ENCODE measurements around the gene PLAU. TPM values are rescaled to one million over a fixed set of nuclear protein-coding genes. Genes with fewer than 3 reads are reported as not detected.

The PLAU gene
- polyA plus RNA-seq, 2 of the 4 experiments (the other 2 are of a cell fraction) = 75.8 to 82.6 TPM

GRCh38 chr10:73866621-73867020, 44.3 kb upstream of the PLAU start:
- whole genome bisulfite sequencing (ENCODE audit: missing lambda C conversion rate) = 94% methylated on average over 7 of the region's 7 CpGs
- CTCF ChIA-PET = interaction anchor here (0.8 to 32.3 kb wide), 4 partner anchors 15 to 169 kb away, joined by 3 to 565 read pairs (median 112); partner anchors contain the start of gene CAMK2G
- no peak overlapping the region for H3K27ac ChIP-seq
- no peaks in the 10 kb centered on the region for H3K9me3 ChIP-seq
- no peaks in the 10 kb centered on the region for H3K4me1 ChIP-seq
- FAIRE-seq (no peak), ATAC-seq (no peak), DNase-seq (ENCODE audit: low read depth in 1 of 2, low spot score in 1 of 2) (no peak)
- no peak overlapping the region for H3K4me3 ChIP-seq
- TF ChIP-seq ZC3H11A (IDR thresholded peaks at IDR 0.05) (no peak), MYC (IDR thresholded peaks at IDR 0.05; ENCODE audit: borderline replicate concordance, low read length) (no peak), EP300 (IDR thresholded peaks at IDR 0.05) (no peak), ZFP36 (IDR thresholded peaks at IDR 0.05; ENCODE audit: borderline replicate concordance, partially characterized antibody) (no peak), BHLHE40 (IDR thresholded peaks at IDR 0.05; ENCODE audit: low read depth, low read length) (no peak), HDAC2 (IDR thresholded peaks at IDR 0.05) (no peak), HOXB13 (CRISPR knock-in tag; IDR thresholded peaks at IDR 0.05; ENCODE audit: low read depth) (no peak), NR3C1 (IDR thresholded peaks at IDR 0.05) (no peak), MAZ (IDR thresholded peaks at IDR 0.05; ENCODE audit: borderline replicate concordance, low read depth, low read length) (no peak), ELK1 (IDR thresholded peaks at IDR 0.05; ENCODE audit: low read depth, low read length) (no peak), POLR2A (IDR thresholded peaks at IDR 0.05; ENCODE audit: low read length) (no peak), RARB (CRISPR knock-in tag; IDR thresholded peaks at IDR 0.05) (no peak), HOXA7 (CRISPR knock-in tag; IDR thresholded peaks at IDR 0.05) (no peak), CHD2 (IDR thresholded peaks at IDR 0.05; ENCODE audit: low read length, partially characterized antibody) (no peak), EHF (CRISPR knock-in tag; IDR thresholded peaks at IDR 0.05) (no peak)
- H3K4me2 ChIP-seq = no peak overlapping the region
- POLR2A ChIA-PET = no interaction called here

GRCh38 chr10:73867126-73867807, 43.7 kb upstream of the PLAU start:
- Histone ChIP-seq H3K4me1 (peaks cover 6% of the 10 kb centered on the region; the same call in 2 of the 3 replicates), H3K4me2 (no peak overlapping the region), H3K27ac (no peak overlapping the region), H3K4me3 (no peak overlapping the region), H3K9me3 (no peaks in the 10 kb centered on the region)
- 84% methylated on average over 10 of the region's 10 CpGs for WGBS (ENCODE audit: missing lambda C conversion rate)
- POLR2A ChIA-PET = no interaction called here
- CTCF ChIA-PET = interaction anchor here (0.7 to 32.3 kb wide), 5 partner anchors 9 to 195 kb away, joined by 3 to 565 read pairs (median 6); partner anchors contain the start of gene CAMK2G
- FAIRE-seq (no peak), ATAC-seq (no peak), DNase-seq (ENCODE audit: low read depth in 1 of 2, low spot score in 1 of 2) (no peak)
- TF ChIP-seq RCOR1 (IDR thresholded peaks at IDR 0.05; ENCODE audit: low read depth, low read length) (no peak), ZFP36 (IDR thresholded peaks at IDR 0.05; ENCODE audit: borderline replicate concordance, partially characterized antibody) (no peak), MYC (IDR thresholded peaks at IDR 0.05; ENCODE audit: borderline replicate concordance, low read length) (no peak), CBX2 (IDR thresholded peaks at IDR 0.05; ENCODE audit: borderline replicate concordance, low read depth) (no peak), HEYL (CRISPR knock-in tag; IDR thresholded peaks at IDR 0.05) (no peak), HOXA7 (CRISPR knock-in tag; IDR thresholded peaks at IDR 0.05) (no peak), KDM5A (IDR thresholded peaks at IDR 0.05) (no peak), E2F6 (IDR thresholded peaks at IDR 0.05; ENCODE audit: borderline replicate concordance, low read depth) (no peak)

- TF ChIP-seq SREBF2 (IDR thresholded peaks at IDR 0.05) (no peak), MYC (IDR thresholded peaks at IDR 0.05; ENCODE audit: borderline replicate concordance, low read length) (no peak), FOSL2 (IDR thresholded peaks at IDR 0.05) (no peak), FOSL2 (CRISPR knock-in tag; IDR thresholded peaks at IDR 0.05) (no peak), NPAS2 (CRISPR knock-in tag; IDR thresholded peaks at IDR 0.05; ENCODE audit: borderline replicate concordance) (no peak), POLR2AphosphoS2 (conservative IDR thresholded peaks at IDR 0.05; ENCODE audit: low read length) (no peak), NFE2L2 (conservative IDR thresholded peaks at IDR 0.05; ENCODE audit: low read length) (no peak)
- 93% methylated on average over 11 of the region's 11 CpGs for WGBS (ENCODE audit: missing lambda C conversion rate)
- FAIRE-seq (no peak), ATAC-seq (no peak), DNase-seq (ENCODE audit: low read depth in 1 of 2, low spot score in 1 of 2) (no peak)
- Histone ChIP-seq H3K4me1 (peaks cover 14% of the 10 kb centered on the region; the same call in 2 of the 3 replicates), H3K9me3 (no peaks in the 10 kb centered on the region), H3K4me3 (no peak overlapping the region), H3K27ac (no peak overlapping the region), H3K4me2 (no peak overlapping the region)
- POLR2A ChIA-PET = no interaction called here
- CTCF ChIA-PET = interaction anchor here (0.8 to 32.3 kb wide), 4 partner anchors 10 to 73 kb away, joined by 3 to 565 read pairs (median 98); partner anchors contain the start of gene CAMK2G
Observed at GRCh38 chr10:73867871-73868631, 42.9 kb upstream of the PLAU start.

Measured in A549 (cell line).